Measurements from ENCODE around the gene CGREF1.

The CGREF1 gene

GRCh38 chr2:27053776-27054175 lies 65.2 kb downstream of the CGREF1 start:
- in situ Hi-C loops (cut with MboI; ENCODE audit: low pct_unique_long_range_greater_than_20kb, low sequenced_read_pairs, unreplicated experiment) = no loop called here
- no peak for TF ChIP-seq CTCF (IDR thresholded peaks at IDR 0.05; ENCODE audit: extremely low read depth, insufficient read depth, missing control alignments)
- DNase-seq (ENCODE audit: low spot score) = no peak

DNA sequence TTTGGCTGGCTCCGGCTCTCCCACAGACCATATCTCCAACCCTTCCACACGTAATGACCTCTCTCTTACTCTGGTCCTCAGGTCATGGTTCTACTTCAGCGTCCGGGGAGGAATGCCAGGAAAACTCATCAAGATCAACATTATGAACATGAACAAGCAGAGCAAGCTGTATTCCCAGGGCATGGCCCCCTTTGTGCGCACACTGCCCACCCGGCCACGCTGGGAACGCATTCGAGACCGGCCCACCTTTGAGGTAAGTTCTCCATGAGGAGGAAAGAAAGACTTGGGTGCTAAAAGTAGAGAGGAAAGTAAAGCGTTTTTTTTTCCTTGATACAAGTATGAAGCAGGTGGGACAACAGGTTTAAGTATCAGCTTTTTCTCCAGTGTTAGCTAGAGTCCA lies 65.6 kb downstream of the CGREF1 start:
- DNase-seq (ENCODE audit: low spot score) = no peak
- in situ Hi-C loops (cut with MboI; ENCODE audit: low pct_unique_long_range_greater_than_20kb, low sequenced_read_pairs, unreplicated experiment) = no loop called here
- no peak for TF ChIP-seq CTCF (IDR thresholded peaks at IDR 0.05; ENCODE audit: extremely low read depth, insufficient read depth, missing control alignments)

- TF ChIP-seq CTCF (IDR thresholded peaks at IDR 0.05; ENCODE audit: extremely low read depth, insufficient read depth, missing control alignments) = no peak
- no peak for DNase-seq (ENCODE audit: low spot score)
- in situ Hi-C loops (cut with MboI; ENCODE audit: low pct_unique_long_range_greater_than_20kb, low sequenced_read_pairs, unreplicated experiment) = no loop called here
These were observed 66.9 kb downstream of the CGREF1 start for GRCh38 chr2:27051902-27052645.

GRCh38 chr2:27050996-27051901 lies 67.7 kb downstream of the CGREF1 start, which contains the start of gene AGBL5:
TSS of gene AGBL5 (plus strand) at chr2:27051668. CDS start at chr2:27052959, 1,291 bp downstream.
- in situ Hi-C loops (cut with MboI; ENCODE audit: low pct_unique_long_range_greater_than_20kb, low sequenced_read_pairs, unreplicated experiment) = no loop called here
- peak; percentile 100 for DNase-seq (ENCODE audit: low spot score)
- TF ChIP-seq CTCF (IDR thresholded peaks at IDR 0.05; ENCODE audit: extremely low read depth, insufficient read depth, missing control alignments) = no peak
